LNCAP (cell line): ENCODE measurements around the gene EAPP.

Experiments used
- CTCF ChIP-seq: fragments of 450-650 bp; IDR thresholded peaks from 2 replicates; pipeline ENCODE4 v1.5.1; 2017; ENCODE audit warnings: mild to moderate bottlenecking

EAPP gene

DNA sequence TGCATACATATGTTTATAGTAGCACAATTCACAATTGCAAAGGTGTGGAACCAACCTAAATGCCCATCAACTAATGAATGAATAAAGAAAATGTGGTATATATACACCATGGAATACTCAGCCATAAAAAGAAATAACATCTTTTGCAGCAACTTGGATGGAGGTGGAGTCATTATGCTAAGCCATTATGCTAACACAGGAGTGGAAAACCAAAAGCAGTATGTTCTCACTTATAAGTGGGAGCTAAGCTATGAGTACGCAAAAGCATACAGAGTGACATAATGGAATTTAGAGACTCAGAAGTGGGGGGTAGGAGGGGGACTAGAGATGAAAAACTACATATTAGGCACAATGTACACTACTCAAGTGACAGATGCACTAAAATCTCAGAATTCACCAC lies 61.2 kb downstream of the EAPP start:
- TF ChIP-seq CTCF: no peak

- TF ChIP-seq CTCF: no peak
These were observed 64.3 kb downstream of the EAPP start for GRCh38 chr14:34475163-34475562.

GRCh38 chr14:34474187-34474679 lies 65.3 kb downstream of the EAPP start:
- TF ChIP-seq CTCF: no peak

DNA sequence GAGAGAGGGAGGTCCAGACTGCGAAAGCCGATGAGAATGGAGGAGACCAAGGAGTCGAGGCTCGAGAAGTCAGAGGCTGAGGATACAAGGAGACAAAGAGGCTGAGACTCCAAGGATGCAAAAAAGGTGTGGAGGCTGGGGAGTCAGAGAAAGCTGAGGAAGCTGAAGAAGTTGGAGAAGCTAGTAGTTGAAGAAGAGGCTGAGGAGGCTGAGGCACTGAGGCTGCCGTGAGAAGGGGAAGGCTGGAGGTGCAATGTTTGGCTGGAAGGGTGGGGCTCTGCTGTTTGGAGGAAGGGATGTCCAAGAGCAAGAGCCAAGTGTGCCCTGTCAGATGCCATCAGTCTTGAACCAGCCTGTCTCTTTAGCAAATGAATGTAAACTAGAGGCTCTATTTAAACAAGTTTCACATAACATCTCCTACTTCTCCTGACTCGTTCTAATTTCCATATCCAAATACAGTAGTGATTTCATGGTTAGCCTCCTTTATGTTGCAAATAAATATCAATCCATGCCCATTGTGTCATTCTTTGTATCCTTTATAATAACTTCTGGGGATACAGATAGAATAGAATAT lies 66.7 kb downstream of the EAPP start:
- TF ChIP-seq CTCF: no peak

DNA sequence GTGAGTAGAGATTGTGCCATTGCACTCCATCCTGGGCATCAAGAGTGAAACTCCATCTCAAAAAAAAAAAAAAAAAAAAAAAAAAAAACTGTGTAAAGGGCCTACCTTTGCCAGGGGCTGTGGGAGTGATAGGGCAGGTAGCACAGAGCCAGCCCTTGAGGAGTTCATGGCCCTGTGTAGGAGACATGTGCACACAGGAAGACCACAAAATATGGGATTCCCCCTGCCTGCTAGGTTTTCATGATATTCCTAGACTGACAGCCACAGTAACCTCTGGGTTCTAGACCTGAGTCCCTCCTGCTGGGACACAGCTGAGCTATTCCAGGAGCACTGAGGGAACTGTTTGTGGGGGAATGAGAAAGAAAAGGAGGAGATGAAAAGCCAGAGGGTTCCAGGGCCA lies 69.2 kb downstream of the EAPP start:
- no peak for TF ChIP-seq CTCF

DNA sequence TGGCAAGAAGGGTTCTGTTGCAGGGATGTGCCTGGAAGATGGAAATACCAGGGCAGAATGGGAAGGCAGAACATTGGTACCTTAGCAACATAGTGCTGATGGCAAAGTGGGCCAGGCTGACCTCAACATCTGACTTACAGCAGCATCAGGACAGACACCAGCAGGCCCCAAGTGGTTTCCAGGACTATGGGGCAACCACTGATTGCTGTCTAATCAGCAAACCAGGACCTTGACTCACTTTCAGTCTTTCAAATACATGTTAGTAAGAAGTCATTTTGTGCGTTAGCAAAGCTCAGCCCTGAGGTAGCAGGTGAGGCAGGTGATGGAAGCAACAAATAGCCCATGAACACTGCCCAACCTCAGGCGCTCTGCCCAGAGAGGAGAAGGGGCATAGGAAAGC lies 72.8 kb downstream of the EAPP start:
- no peak for TF ChIP-seq CTCF
